ENCODE data around the gene LAMA2. TPM values are rescaled to one million over a fixed set of nuclear protein-coding genes. Genes with fewer than 3 reads are reported as not detected.

LAMA2 gene
- total RNA-seq, 1 experiment from 2014 or later, result 8.2 TPM

DNA sequence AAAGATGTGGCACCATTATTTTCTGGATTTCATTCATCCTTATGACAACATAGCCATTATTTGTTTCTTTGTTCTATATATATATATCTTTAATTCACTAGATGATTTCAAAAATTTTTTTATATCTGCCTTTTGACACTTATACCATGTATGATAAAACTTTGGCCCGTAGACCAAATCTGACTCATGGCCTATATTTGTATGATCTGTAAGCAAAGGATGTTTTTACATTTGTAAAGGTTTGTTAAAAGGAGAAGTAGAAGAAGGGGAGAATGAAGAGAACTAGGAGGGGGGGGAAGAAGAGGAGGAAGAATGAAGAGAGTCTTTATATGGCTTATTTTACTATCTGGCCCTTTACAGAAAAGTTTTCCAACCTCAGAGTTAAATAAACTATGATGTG lies 279.7 kb downstream of the LAMA2 start:
- RAD21 ChIA-PET (ENCODE audit: low non-redundant PET in 1 of 2, low total read pairs in 2 of 2, uncharacterized antibody in 2 of 2, unreplicated experiment in 2 of 2), result no interaction called here
- H3K79me2 ChIP-seq (ENCODE audit: insufficient read depth, low read length), result no peaks in the 10 kb centered on the region
- ATAC-seq (no peak), DNase-seq (ENCODE audit: low read depth, low spot score) (no peak)
- H3K9ac ChIP-seq (ENCODE audit: low read length), result no peak overlapping the region
- intact Hi-C loops (cut with micrococcal nuclease), result no loop called here
- no peak overlapping the region for H3K27ac ChIP-seq (ENCODE audit: low read depth, low read length)
- TF ChIP-seq JUND (IDR thresholded peaks at IDR 0.05), result no peak
- no peak for TF ChIP-seq SP1 (IDR thresholded peaks at IDR 0.05; ENCODE audit: low read depth)
- no peak for TF ChIP-seq ZFX (IDR thresholded peaks at IDR 0.05)
- no peak for TF ChIP-seq SIN3A (IDR thresholded peaks at IDR 0.05; ENCODE audit: low read depth)
- no peak for TF ChIP-seq POLR2A (IDR thresholded peaks at IDR 0.05; ENCODE audit: borderline replicate concordance, extremely low read depth, insufficient read depth, insufficient read length)
- TF ChIP-seq, protein P1, sequence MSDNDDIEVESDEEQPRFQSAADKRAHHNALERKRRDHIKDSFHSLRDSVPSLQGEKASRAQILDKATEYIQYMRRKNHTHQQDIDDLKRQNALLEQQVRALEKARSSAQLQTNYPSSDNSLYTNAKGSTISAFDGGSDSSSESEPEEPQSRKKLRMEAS (IDR thresholded peaks at IDR 0.05), result no peak
- TF ChIP-seq EZH2phosphoT487 (IDR thresholded peaks at IDR 0.05; ENCODE audit: borderline replicate concordance), result no peak
- no peak for TF ChIP-seq SRF (IDR thresholded peaks at IDR 0.05; ENCODE audit: low read depth)
- TF ChIP-seq, protein P2, sequence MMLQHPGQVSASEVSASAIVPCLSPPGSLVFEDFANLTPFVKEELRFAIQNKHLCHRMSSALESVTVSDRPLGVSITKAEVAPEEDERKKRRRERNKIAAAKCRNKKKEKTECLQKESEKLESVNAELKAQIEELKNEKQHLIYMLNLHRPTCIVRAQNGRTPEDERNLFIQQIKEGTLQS (IDR thresholded peaks at IDR 0.05), result no peak
- TF ChIP-seq FOSL1 (IDR thresholded peaks at IDR 0.05; ENCODE audit: low read depth), result no peak
- TF ChIP-seq ELF1 (IDR thresholded peaks at IDR 0.05; ENCODE audit: borderline replicate concordance, low read depth), result no peak
- TF ChIP-seq CBX3 (IDR thresholded peaks at IDR 0.05; ENCODE audit: low read depth), result no peak
- TF ChIP-seq POLR2AphosphoS5 (IDR thresholded peaks at IDR 0.05; ENCODE audit: low read depth, low read length), result no peak
- no peak for TF ChIP-seq ZNF274 (IDR thresholded peaks at IDR 0.05; ENCODE audit: low read depth, low read length)
- TF ChIP-seq EZH2 (IDR thresholded peaks at IDR 0.05), result no peak
- TF ChIP-seq EGR1 (IDR thresholded peaks at IDR 0.05; ENCODE audit: low read depth), result no peak
- no peak for TF ChIP-seq RAD21 (IDR thresholded peaks at IDR 0.05; ENCODE audit: low read depth)
- TF ChIP-seq, protein P3, sequence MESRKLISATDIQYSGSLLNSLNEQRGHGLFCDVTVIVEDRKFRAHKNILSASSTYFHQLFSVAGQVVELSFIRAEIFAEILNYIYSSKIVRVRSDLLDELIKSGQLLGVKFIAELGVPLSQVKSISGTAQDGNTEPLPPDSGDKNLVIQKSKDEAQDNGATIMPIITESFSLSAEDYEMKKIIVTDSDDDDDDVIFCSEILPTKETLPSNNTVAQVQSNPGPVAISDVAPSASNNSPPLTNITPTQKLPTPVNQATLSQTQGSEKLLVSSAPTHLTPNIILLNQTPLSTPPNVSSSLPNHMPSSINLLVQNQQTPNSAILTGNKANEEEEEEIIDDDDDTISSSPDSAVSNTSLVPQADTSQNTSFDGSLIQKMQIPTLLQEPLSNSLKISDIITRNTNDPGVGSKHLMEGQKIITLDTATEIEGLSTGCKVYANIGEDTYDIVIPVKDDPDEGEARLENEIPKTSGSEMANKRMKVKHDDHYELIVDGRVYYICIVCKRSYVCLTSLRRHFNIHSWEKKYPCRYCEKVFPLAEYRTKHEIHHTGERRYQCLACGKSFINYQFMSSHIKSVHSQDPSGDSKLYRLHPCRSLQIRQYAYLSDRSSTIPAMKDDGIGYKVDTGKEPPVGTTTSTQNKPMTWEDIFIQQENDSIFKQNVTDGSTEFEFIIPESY (IDR thresholded peaks at IDR 0.05; ENCODE audit: extremely low read depth, insufficient replicate concordance, low read length), result no peak
- H2AFZ ChIP-seq (ENCODE audit: low read depth, low read length, poor library complexity, severe bottlenecking), result no peak overlapping the region
- CTCF ChIA-PET, result no interaction called here
- H3K36me3 ChIP-seq (ENCODE audit: control insufficient read depth in 1 of 2, insufficient read depth in 2 of 2, low read length in 2 of 2), result no peaks in the 10 kb centered on the region
- H3K27me3 ChIP-seq (ENCODE audit: insufficient read depth, low read length), result no peaks in the 10 kb centered on the region
- H3K4me1 ChIP-seq (ENCODE audit: control insufficient read depth in 1 of 2, insufficient read depth in 2 of 2, low read length in 2 of 2), result no peaks in the 10 kb centered on the region
- H3K9me2 ChIP-seq (ENCODE audit: insufficient read depth), result no peaks in the 10 kb centered on the region
- POLR2A ChIA-PET, result no interaction called here
- no TSS peak for BruUV-seq (replicated peaks)
- no peak overlapping the region for H3K4me3 ChIP-seq (replicated peaks in 1 of 2; ENCODE audit: low read depth in 1 of 2, low read length in 2 of 2)
- no peaks in the 10 kb centered on the region for H4K20me1 ChIP-seq (ENCODE audit: insufficient read depth)
- no peaks in the 10 kb centered on the region for H3K9me3 ChIP-seq (ENCODE audit: control insufficient read depth in 1 of 2, insufficient read depth in 1 of 2, low read depth in 1 of 2, low read length in 2 of 2)
- no peak overlapping the region for H3K4me2 ChIP-seq (ENCODE audit: low read length)
